Liver (tissue), 9 donors: Measurements from ENCODE around the gene LRRC45. TPM values are rescaled to one million over a fixed set of nuclear protein-coding genes. Genes with fewer than 3 reads are reported as not detected.

Experiments used
- DNase-seq: peaks from one replicate; pipeline ENCODE4 v3.0.0-alpha.2; 2017; ENCODE audit warnings: low spot score
- H3K27ac ChIP-seq, 2 donors: one replicate each; pipeline ENCODE4 v1.7.0; 2013; ENCODE audit warnings: inconsistent platforms in 2 of 2, low read length in 2 of 2, control low read depth in 1 of 2, low read depth in 1 of 2, mild to moderate bottlenecking in 1 of 2
- H3K27me3 ChIP-seq, 4 donors: one replicate each; pipeline versions ENCODE4 v1.6.1 to v1.7.0; 2013; ENCODE audit warnings: low read length in 3 of 4, inconsistent platforms in 1 of 4, mild to moderate bottlenecking in 1 of 4, moderate library complexity in 1 of 4; ENCODE audit not compliant: control insufficient read depth in 4 of 4, insufficient read depth in 4 of 4
- H3K36me3 ChIP-seq, 4 donors: one replicate each; pipeline versions ENCODE4 v1.6.1 to v1.7.0; 2013; ENCODE audit warnings: low read length in 3 of 4, mild to moderate bottlenecking in 3 of 4, low read depth in 1 of 4, moderate library complexity in 1 of 4; ENCODE audit not compliant: control insufficient read depth in 4 of 4, insufficient read depth in 3 of 4
- H3K4me1 ChIP-seq, 4 donors: one replicate each; pipeline versions ENCODE4 v1.6.1 to v1.7.0; 2013; ENCODE audit warnings: low read length in 3 of 4, mild to moderate bottlenecking in 3 of 4, moderate library complexity in 1 of 4; ENCODE audit not compliant: control insufficient read depth in 4 of 4, insufficient read depth in 4 of 4
- H3K4me3 ChIP-seq, 3 donors: one replicate each; pipeline versions ENCODE4 v1.6.1 to v1.7.0; 2013; ENCODE audit warnings: low read length in 3 of 3, control low read depth in 1 of 3, low read depth in 1 of 3, mild to moderate bottlenecking in 1 of 3
- H3K9ac ChIP-seq, 2 donors: one replicate each; pipeline ENCODE4 v1.7.0; 2013; ENCODE audit warnings: low read length in 2 of 2, mild to moderate bottlenecking in 2 of 2, moderate library complexity in 2 of 2, control low read depth in 1 of 2, low read depth in 1 of 2
- H3K9me3 ChIP-seq, 4 donors: one replicate each; pipeline versions ENCODE4 v1.6.1 to v1.7.0; 2013; ENCODE audit warnings: low read length in 3 of 4; ENCODE audit not compliant: control insufficient read depth in 4 of 4
- ATF3 ChIP-seq: IDR thresholded peaks from 2 replicates; pipeline ENCODE4 v1.6.1; 2016; ENCODE audit warnings: antibody characterized with exemption
- CTCF ChIP-seq: fragments of 150-350 bp; IDR thresholded peaks from 2 replicates; pipeline ENCODE4 v1.5.1; 2017; ENCODE audit warnings: improper control_type of control experiment, low read depth, low read length; ENCODE audit not compliant: missing input control
- EGR1 ChIP-seq, 2 donors: IDR thresholded peaks; 2 replicates each; pipeline ENCODE4 v1.6.1; 2016 to 2018; ENCODE audit warnings: antibody characterized with exemption in 2 of 2, low read depth in 2 of 2
- HNF4A ChIP-seq, 2 donors: conservative IDR thresholded peaks; 2 replicates each; pipeline ENCODE4 v1.6.1; 2016; ENCODE audit warnings: antibody characterized with exemption in 2 of 2, mild to moderate bottlenecking in 2 of 2
- HNF4G ChIP-seq: IDR thresholded peaks from 2 replicates; pipeline ENCODE4 v1.6.1; 2016; ENCODE audit warnings: antibody characterized with exemption
- JUND ChIP-seq, 2 donors: IDR thresholded peaks; 2 replicates each; pipeline ENCODE4 v1.6.1; 2016; ENCODE audit warnings: antibody characterized with exemption in 2 of 2
- MAX ChIP-seq: IDR thresholded peaks from 2 replicates; pipeline ENCODE4 v1.6.1; 2016; ENCODE audit warnings: antibody characterized with exemption
- NR2F2 ChIP-seq: IDR thresholded peaks from 2 replicates; pipeline ENCODE4 v1.6.1; 2016; ENCODE audit warnings: antibody characterized with exemption
- RAD21 ChIP-seq, 2 donors: IDR thresholded peaks; 2 replicates each; pipeline ENCODE4 v1.6.1; 2016; ENCODE audit warnings: antibody characterized with exemption in 2 of 2, mild to moderate bottlenecking in 2 of 2
- REST ChIP-seq: IDR thresholded peaks from 2 replicates; pipeline ENCODE4 v1.6.1; 2016; ENCODE audit warnings: antibody characterized with exemption, mild to moderate bottlenecking
- RXRA ChIP-seq, 2 donors: IDR thresholded peaks; 2 replicates each; pipeline ENCODE4 v1.6.1; 2017 to 2018; ENCODE audit warnings: antibody characterized with exemption in 2 of 2, mild to moderate bottlenecking in 1 of 2
- SP1 ChIP-seq: IDR thresholded peaks from 2 replicates; pipeline ENCODE4 v1.6.1; 2018; ENCODE audit warnings: antibody characterized with exemption, mild to moderate bottlenecking
- TAF1 ChIP-seq: conservative IDR thresholded peaks from 2 replicates; pipeline ENCODE4 v1.6.1; 2016; ENCODE audit warnings: antibody characterized with exemption, mild to moderate bottlenecking
- YY1 ChIP-seq: IDR thresholded peaks from 2 replicates; pipeline ENCODE4 v1.6.1; 2016; ENCODE audit warnings: antibody characterized with exemption, mild to moderate bottlenecking
- ZBTB33 ChIP-seq: IDR thresholded peaks from 2 replicates; pipeline ENCODE4 v1.6.1; 2016; ENCODE audit warnings: antibody characterized with exemption
- WGBS: extraction: QIAGEN DNeasy Blood & Tissue Kit; methylation state at CpG from one replicate; pipeline ENCODE4 v1.1.7; 2013; 5-methylcytosine and 5-hydroxymethylcytosine counted together
- polyA plus RNA-seq, 2 donors: library from polyadenylated mRNA; stranded (reverse) in 1 of 2; unstranded in 1 of 2; fragments of 200-250 nt in 1 of 2; fragments of >200 nt in 1 of 2; fragmentation: Nextera tagmentation in 1 of 2; extraction: Ambion mirVana in 1 of 2; gene quantifications; one replicate each; pipeline versions ENCODE4 v1.2.1 to v1.2.3, GENCODE V29; 2013 to 2015
- total RNA-seq, 2 donors: library from RNA; depleted of rRNA; stranded (reverse); fragments of >200 nt; gene quantifications; one replicate each; pipeline ENCODE4 v1.2.3, GENCODE V29; 2014
- donor health status: healthy.
- donor health status: healthy.
- donor health status: healthy.
- donor health status: healthy.
- donor health status: healthy.

Gene LRRC45
- total and polyA plus RNA-seq, 4 donors = 4.0 to 14.1 (median 7.0) TPM

- H3K4me3 ChIP-seq = no peak overlapping the region
- H3K9me3 ChIP-seq = no peaks in the 10 kb centered on the region
- WGBS = 92% methylated on average over 41 of the region's 41 CpGs
- TF ChIP-seq REST = no peak
- TF ChIP-seq SP1 = no peak
- no peak for TF ChIP-seq RXRA (IDR thresholded peaks at IDR 0.05)
- no peak for TF ChIP-seq YY1
- no peak for TF ChIP-seq CTCF
- no peak for TF ChIP-seq JUND (IDR thresholded peaks at IDR 0.05)
- TF ChIP-seq ZBTB33 = no peak
- TF ChIP-seq RAD21 (IDR thresholded peaks at IDR 0.05) = no peak
- no peak for TF ChIP-seq MAX
- TF ChIP-seq EGR1 (IDR thresholded peaks at IDR 0.05; ENCODE audit: low read depth in 2 of 2) = no peak
- TF ChIP-seq TAF1 = no peak
- TF ChIP-seq HNF4G = no peak
- no peak for TF ChIP-seq HNF4A (conservative IDR thresholded peaks at IDR 0.05)
- no peak for TF ChIP-seq ATF3
- TF ChIP-seq NR2F2 = no peak
- peaks cover 0 to 3% (median 1%) of the 10 kb centered on the region in 4 donors for H3K36me3 ChIP-seq
- no peak overlapping the region for H3K27ac ChIP-seq
- H3K9ac ChIP-seq = no peak overlapping the region
- DNase-seq = no peak
- peaks cover 6 to 14% (median 9%) of the 10 kb centered on the region in 4 donors for H3K4me1 ChIP-seq
- H3K27me3 ChIP-seq = no peaks in the 10 kb centered on the region
Measured at GRCh38 chr17:82004517-82005455, 18.3 kb upstream of the LRRC45 start.
